Measurements from ENCODE around the gene KRT33B. TPM values are rescaled to one million over a fixed set of nuclear protein-coding genes. Genes with fewer than 3 reads are reported as not detected.

The KRT33B gene
- polyA plus RNA-seq, 2 donors = 0.12 to 0.16 TPM

DNA sequence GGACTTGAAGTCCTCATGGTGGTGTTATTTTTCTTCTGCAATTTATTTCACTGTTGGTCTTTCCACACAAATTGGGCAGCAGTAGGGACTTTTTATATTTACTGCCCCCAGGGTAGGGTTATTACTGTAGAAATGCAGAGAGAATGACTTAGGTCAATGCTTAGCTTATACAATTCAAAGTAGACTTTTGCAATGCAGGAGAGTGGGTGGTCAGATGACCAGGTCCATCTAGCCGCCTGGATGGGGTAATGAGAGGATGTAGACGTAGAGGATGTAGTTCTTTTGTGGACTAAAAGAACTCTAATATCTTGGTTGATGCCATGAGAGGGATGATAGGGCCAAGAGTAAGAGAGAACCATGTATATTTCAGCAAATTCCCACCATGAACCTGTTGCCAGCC is 51.4 kb downstream of the KRT33B start:
- no peak overlapping the region for H3K4me3 ChIP-seq (ENCODE audit: low read depth in 1 of 2, low read length in 2 of 2)
- H3K9me3 ChIP-seq (ENCODE audit: control insufficient read depth in 2 of 2, insufficient read depth in 1 of 2, low read depth in 1 of 2, low read length in 1 of 2) = no peaks in the 10 kb centered on the region
- 56 to 94% methylated on average over 2 of the region's 2 CpGs for WGBS, 2 donors
- no peak overlapping the region for H3K27ac ChIP-seq (ENCODE audit: low read depth in 2 of 2, low read length in 1 of 2)
- H3K4me1 ChIP-seq (ENCODE audit: control insufficient read depth in 2 of 2, insufficient read depth in 2 of 2, low read length in 1 of 2) = no peaks in the 10 kb centered on the region
- H3K27me3 ChIP-seq (ENCODE audit: control insufficient read depth in 1 of 2, insufficient read depth in 2 of 2, low read length in 2 of 2) = no peaks in the 10 kb centered on the region
- H3K36me3 ChIP-seq (ENCODE audit: control insufficient read depth in 2 of 2, insufficient read depth in 2 of 2, low read length in 1 of 2) = no peaks in the 10 kb centered on the region

DNA sequence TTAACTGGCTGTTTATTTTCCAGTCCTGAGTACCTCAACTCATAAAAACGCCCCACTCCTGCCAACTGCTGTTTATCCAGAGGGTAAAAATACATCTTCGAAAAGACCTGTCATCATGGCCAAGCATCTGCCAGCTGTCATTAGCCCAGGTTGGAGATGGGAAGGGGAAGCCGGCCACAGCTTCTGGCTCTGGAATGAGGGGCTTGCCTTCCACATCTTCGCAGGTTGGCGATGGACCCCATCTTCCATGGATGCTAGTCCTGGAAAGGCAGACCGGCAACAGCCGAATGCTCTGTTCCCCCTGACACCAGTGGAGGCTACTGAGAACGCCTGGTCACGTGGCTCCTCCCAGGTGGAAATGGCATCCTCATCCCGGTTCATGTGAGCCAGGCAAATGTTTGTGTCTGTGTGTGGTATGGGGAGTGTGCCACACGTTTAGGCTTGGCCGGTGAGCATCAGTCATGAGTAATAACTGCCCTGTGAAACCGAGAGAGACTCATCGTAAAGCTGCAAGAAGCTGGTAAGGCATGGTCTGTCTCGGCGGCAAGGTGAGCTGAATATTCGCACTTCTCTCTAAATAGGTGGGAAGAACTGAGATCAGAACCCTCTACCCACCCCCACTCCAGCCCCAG is 53.7 kb downstream of the KRT33B start:
- Histone ChIP-seq H3K9me3 (ENCODE audit: control insufficient read depth in 2 of 2, insufficient read depth in 1 of 2, low read depth in 1 of 2, low read length in 1 of 2) (no peaks in the 10 kb centered on the region), H3K36me3 (ENCODE audit: control insufficient read depth in 2 of 2, insufficient read depth in 2 of 2, low read length in 1 of 2) (no peaks in the 10 kb centered on the region), H3K4me1 (ENCODE audit: control insufficient read depth in 2 of 2, insufficient read depth in 2 of 2, low read length in 1 of 2) (no peaks in the 10 kb centered on the region), H3K27me3 (ENCODE audit: control insufficient read depth in 1 of 2, insufficient read depth in 2 of 2, low read length in 2 of 2) (no peaks in the 10 kb centered on the region), H3K27ac (ENCODE audit: low read depth in 2 of 2, low read length in 1 of 2) (no peak overlapping the region), H3K4me3 (ENCODE audit: low read depth in 1 of 2, low read length in 2 of 2) (no peak overlapping the region)
- 79 to 82% methylated on average over 17 of the region's 17 CpGs for WGBS, 2 donors

DNA sequence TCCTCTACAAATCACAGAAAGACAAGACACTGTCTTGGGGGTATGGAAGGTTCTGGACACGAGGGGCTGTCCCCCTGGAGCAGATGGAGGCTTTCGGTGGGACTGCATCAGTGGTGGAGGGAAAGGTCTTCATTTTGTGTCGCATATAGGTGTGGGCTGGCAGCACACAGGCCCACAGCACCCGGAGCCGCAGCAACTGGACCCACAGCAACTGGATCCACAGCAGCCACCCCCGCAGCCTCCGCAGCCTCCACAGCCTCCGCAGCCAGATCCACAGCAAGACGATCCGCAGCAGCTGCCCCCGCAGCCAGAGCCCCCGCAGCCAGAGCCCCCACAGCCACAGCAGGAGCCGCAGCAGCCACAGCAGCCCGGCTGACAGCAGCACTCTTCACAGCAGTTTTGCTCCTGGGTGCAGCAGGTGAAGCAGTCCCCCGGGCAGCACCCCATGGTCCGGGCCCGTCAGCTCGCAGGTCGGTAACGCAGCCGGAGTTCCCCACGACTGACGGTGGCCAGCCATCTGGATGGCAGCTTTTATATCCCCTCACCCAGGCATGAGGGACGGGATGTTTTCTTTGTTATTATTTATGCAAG is 54.3 kb downstream of the KRT33B start, which contains the start of gene KRTAP17-1:
Gene KRTAP17-1, minus strand, starts transcription at position 507 of the 591 bp plus-strand sequence. Its CDS starts 60 bp downstream, at position 447.
- no peaks in the 10 kb centered on the region for H3K27me3 ChIP-seq (ENCODE audit: control insufficient read depth in 1 of 2, insufficient read depth in 2 of 2, low read length in 2 of 2)
- 85 to 88% methylated on average over 24 of the region's 24 CpGs for WGBS, 2 donors
- H3K4me3 ChIP-seq (ENCODE audit: low read depth in 1 of 2, low read length in 2 of 2) = no peak within 1 kb of the TSS
- no peaks in the 10 kb centered on the region for H3K4me1 ChIP-seq (ENCODE audit: control insufficient read depth in 2 of 2, insufficient read depth in 2 of 2, low read length in 1 of 2)
- H3K27ac ChIP-seq (ENCODE audit: low read depth in 2 of 2, low read length in 1 of 2) = no peak within 1 kb of the TSS
- H3K9me3 ChIP-seq (ENCODE audit: control insufficient read depth in 2 of 2, insufficient read depth in 1 of 2, low read depth in 1 of 2, low read length in 1 of 2) = no peaks in the 10 kb centered on the region
- no peaks in the 10 kb centered on the region for H3K36me3 ChIP-seq (ENCODE audit: control insufficient read depth in 2 of 2, insufficient read depth in 2 of 2, low read length in 1 of 2)

Other genes starting within 250 kb of the KRT33B start
- gene KRTAP4-12, start 245.6 kb downstream of the KRT33B start, polyA plus RNA-seq = not detected
- gene KRTAP4-6, start 229.3 kb downstream of the KRT33B start, polyA plus RNA-seq = not detected
- gene KRTAP4-5, start 220.0 kb downstream of the KRT33B start, polyA plus RNA-seq = not detected
- gene KRTAP4-4, start 209.1 kb downstream of the KRT33B start, polyA plus RNA-seq = not detected
- gene KRTAP4-3, start 201.6 kb downstream of the KRT33B start, polyA plus RNA-seq = not detected
- gene KRTAP4-2, start 191.6 kb downstream of the KRT33B start, polyA plus RNA-seq = not detected
- gene KRTAP4-1, start 184.9 kb downstream of the KRT33B start, polyA plus RNA-seq = not detected
- gene KRTAP9-1, start 179.9 kb downstream of the KRT33B start, polyA plus RNA-seq = not detected
- not detected for gene KRTAP9-2, start 143.2 kb downstream of the KRT33B start, polyA plus RNA-seq
- gene KRTAP9-3, start 137.4 kb downstream of the KRT33B start, polyA plus RNA-seq = not detected
- not detected for gene KRTAP9-8, start 131.8 kb downstream of the KRT33B start, polyA plus RNA-seq
- not detected for gene KRTAP9-4, start 120.1 kb downstream of the KRT33B start, polyA plus RNA-seq
- not detected for gene KRTAP9-9, start 114.4 kb downstream of the KRT33B start, polyA plus RNA-seq
- not detected for gene KRTAP9-6, start 104.4 kb downstream of the KRT33B start, polyA plus RNA-seq
- gene KRTAP9-7, start 94.1 kb downstream of the KRT33B start, polyA plus RNA-seq = not detected
- not detected for gene KRTAP29-1, start 67.0 kb downstream of the KRT33B start, polyA plus RNA-seq
- not detected for gene KRTAP16-1, start 60.5 kb downstream of the KRT33B start, polyA plus RNA-seq
- not detected for gene KRTAP17-1, start 54.1 kb downstream of the KRT33B start, polyA plus RNA-seq
- 1 to 10 TPM in 1 of 2 donors, under 1 TPM in 1; 0.69 to 1.2 TPM for gene KRT33A, start 19.0 kb downstream of the KRT33B start, polyA plus RNA-seq
- under 1 TPM; 0.19 to 0.20 TPM for gene KRT34, start 12.5 kb upstream of the KRT33B start, polyA plus RNA-seq
- gene KRT31, start 27.8 kb upstream of the KRT33B start, polyA plus RNA-seq = 10 to 100 TPM in 1 of 2 donors, 1 to 10 TPM in 1; 3.8 to 16.7 TPM
- gene KRT37, start 54.8 kb upstream of the KRT33B start, polyA plus RNA-seq = not detected
- gene KRT38, start 71.2 kb upstream of the KRT33B start, polyA plus RNA-seq = under 1 TPM in 1 of 2 donors, not detected in 1; 0.02 TPM
- gene KRT32, start 97.6 kb upstream of the KRT33B start, polyA plus RNA-seq = 1 to 10 TPM; 1.9 to 8.5 TPM
- gene KRT35, start 111.3 kb upstream of the KRT33B start, polyA plus RNA-seq = not detected
- under 1 TPM; 0.07 to 0.10 TPM for gene KRT36, start 120.1 kb upstream of the KRT33B start, polyA plus RNA-seq
- over 10,000 TPM; 46,015 to 60,858 TPM for gene KRT13, start 135.8 kb upstream of the KRT33B start, polyA plus RNA-seq
- 1,000 to 10,000 TPM; 1,457 to 2,808 TPM for gene KRT15, start 149.1 kb upstream of the KRT33B start, polyA plus RNA-seq
- gene KRT19, start 158.5 kb upstream of the KRT33B start, polyA plus RNA-seq = 1,000 to 10,000 TPM in 1 of 2 donors, 100 to 1,000 TPM in 1; 506 to 1,087 TPM
- gene KRT9, start 202.2 kb upstream of the KRT33B start, polyA plus RNA-seq = under 1 TPM; 0.12 to 0.24 TPM
- gene KRT14, start 217.1 kb upstream of the KRT33B start, polyA plus RNA-seq = 1,000 to 10,000 TPM in 1 of 2 donors, 100 to 1,000 TPM in 1; 516 to 1,961 TPM
- 100 to 1,000 TPM; 413 to 534 TPM for gene KRT16, start 243.0 kb upstream of the KRT33B start, polyA plus RNA-seq

Data from esophagus (tissue), 2 donors.